GM12878 (cell line): ENCODE data around the gene CUL4A. TPM values are rescaled to one million over a fixed set of nuclear protein-coding genes. Genes with fewer than 3 reads are reported as not detected.

ENCODE experiments used
- ATAC-seq: fragments of 200-7000 bp; cut with Tn5 transposase; 3 replicates; pipeline ENCODE4 v1.9.1; 2020; ENCODE audit warnings: mild to moderate bottlenecking, moderate library complexity
- BruUV-seq: library from RNA; stranded (reverse); fragments of 400-500 nt; replicated peaks from 2 replicates; lab custom pipeline; 2021; lab: Mats Ljungman, UMichigan
- CTCF ChIA-PET: fragments of 300-600 bp; sonication (Branson Sonifier 250); formaldehyde crosslinking; extraction: SDS; loops from one replicate; lab custom pipeline; 2021; ENCODE audit warnings: inconsistent platforms; lab: Yijun Ruan, JAX
- POLR2A ChIA-PET: fragments of 350-600 bp; formaldehyde crosslinking; extraction: SDS; loops from one replicate; lab custom pipeline; 2021; ENCODE audit warnings: inconsistent platforms; lab: Charles Lee
- RAD21 ChIA-PET: fragments of 300-600 bp; sonication (Branson Sonifier 250); formaldehyde crosslinking; loops from one replicate; lab custom pipeline; 2023; ENCODE audit warnings: antibody characterized with exemption; ENCODE audit not compliant: unreplicated experiment; lab: Charles Lee
- SMC1A ChIA-PET: fragments of 300-600 bp; sonication (Branson Sonifier 250); formaldehyde crosslinking; loops from one replicate; lab custom pipeline; 2023; ENCODE audit not compliant: unreplicated experiment, uncharacterized antibody; lab: Charles Lee
- DNase-seq: peaks from one replicate; pipeline ENCODE4 v3.0.0-alpha.2; 2011; ENCODE audit warnings: low read depth, low spot score
- FAIRE-seq: peaks from 3 replicates; lab custom pipeline; 2011; peaks lifted over from hg19 to GRCh38; lab: Jason Lieb, UNC
- H2AFZ ChIP-seq: 2 replicates; pipeline ENCODE4 v1.6.0; 2011; ENCODE audit warnings: low read depth, low read length, control low read depth; ENCODE audit not compliant: control insufficient read depth
- H3K27ac ChIP-seq: 2 replicates; pipeline ENCODE4 v1.5.1; 2011; ENCODE audit warnings: control low read depth; ENCODE audit not compliant: control insufficient read depth, insufficient read depth
- H3K27me3 ChIP-seq, 2 experiments: replicated peaks in 1 of 2; 2 replicates each; pipeline versions ENCODE4 v1.6.0 to v1.6.1; 2011; ENCODE audit warnings: low read length in 1 of 2; ENCODE audit not compliant: control insufficient read depth in 2 of 2, insufficient read depth in 2 of 2
- H3K36me3 ChIP-seq, 2 experiments: 2 replicates each; pipeline ENCODE4 v1.5.1; 2011; ENCODE audit warnings: low read length in 1 of 2; ENCODE audit not compliant: control insufficient read depth in 2 of 2, insufficient read depth in 2 of 2
- H3K4me1 ChIP-seq: 2 replicates; pipeline ENCODE4 v1.6.1; 2011; ENCODE audit warnings: mild to moderate bottlenecking, low read length, moderate library complexity, mixed read lengths; ENCODE audit not compliant: control insufficient read depth, insufficient read depth
- H3K4me2 ChIP-seq: 2 replicates; pipeline ENCODE4 v1.6.0; 2011; ENCODE audit warnings: control low read depth; ENCODE audit not compliant: control insufficient read depth, insufficient read depth
- H3K4me3 ChIP-seq: fragments of 200-600 bp; sonication (generic); 2 replicates; pipeline ENCODE4 v1.5.1; 2016
- H3K79me2 ChIP-seq: 2 replicates; pipeline ENCODE4 v1.6.0; 2011; ENCODE audit warnings: low read length; ENCODE audit not compliant: control insufficient read depth, insufficient read depth
- H3K9ac ChIP-seq: 2 replicates; pipeline ENCODE4 v1.8.0; 2011; ENCODE audit warnings: low read length, control low read depth, mixed read lengths; ENCODE audit not compliant: control insufficient read depth, insufficient read depth
- H3K9me3 ChIP-seq: replicated peaks from 3 replicates; pipeline ENCODE4 v1.5.1; 2011; ENCODE audit warnings: mild to moderate bottlenecking, low read length; ENCODE audit not compliant: control insufficient read depth, insufficient read depth
- H4K20me1 ChIP-seq: 2 replicates; pipeline ENCODE4 v1.6.0; 2011; ENCODE audit not compliant: control insufficient read depth, insufficient read depth
- ATF7 ChIP-seq: fragments of 450-650 bp; IDR thresholded peaks from 2 replicates; pipeline ENCODE4 v1.6.1; 2016; ENCODE audit warnings: low read depth, mild to moderate bottlenecking
- CHD4 ChIP-seq: fragments of 200-600 bp; sonication (generic); IDR thresholded peaks from 2 replicates; pipeline ENCODE4 v1.6.1; 2016; ENCODE audit warnings: mild to moderate bottlenecking
- CREM ChIP-seq: IDR thresholded peaks from 2 replicates; pipeline ENCODE4 v1.6.1; 2014; ENCODE audit warnings: antibody characterized with exemption, low read depth
- DPF2 ChIP-seq: fragments of 450-650 bp; IDR thresholded peaks from 2 replicates; pipeline ENCODE4 v1.6.1; 2017; ENCODE audit warnings: mild to moderate bottlenecking
- IKZF1 ChIP-seq: fragments of 450-650 bp; conservative IDR thresholded peaks from 2 replicates; pipeline ENCODE4 v1.6.1; 2017; ENCODE audit warnings: antibody characterized with exemption, mild to moderate bottlenecking
- KDM1A ChIP-seq: fragments of 200-600 bp; sonication (generic); IDR thresholded peaks from 2 replicates; pipeline ENCODE4 v1.6.1; 2016; ENCODE audit warnings: borderline replicate concordance
- LARP7 ChIP-seq: fragments of 450-650 bp; IDR thresholded peaks from 2 replicates; pipeline ENCODE4 v1.6.1; 2017; ENCODE audit warnings: mild to moderate bottlenecking
- MYC ChIP-seq: IDR thresholded peaks from 2 replicates; pipeline ENCODE4 v1.6.1; 2011; ENCODE audit warnings: mild to moderate bottlenecking, low read length, moderate library complexity, inconsistent platforms; ENCODE audit not compliant: insufficient read depth, insufficient replicate concordance, insufficient read length, severe bottlenecking
- NFIC ChIP-seq: IDR thresholded peaks from 2 replicates; pipeline ENCODE4 v1.6.1; 2012; ENCODE audit warnings: low read depth, mild to moderate bottlenecking, inconsistent platforms, low read length, moderate library complexity
- NFXL1 ChIP-seq: fragments of 450-650 bp; IDR thresholded peaks from 2 replicates; pipeline ENCODE4 v1.6.1; 2017; ENCODE audit warnings: antibody characterized with exemption, mild to moderate bottlenecking, borderline replicate concordance
- PAX8 ChIP-seq: fragments of 450-650 bp; IDR thresholded peaks from 2 replicates; pipeline ENCODE4 v1.6.1; 2017; ENCODE audit warnings: mild to moderate bottlenecking, moderate library complexity
- SMC3 ChIP-seq: IDR thresholded peaks from 2 replicates; pipeline ENCODE4 v1.6.1; 2011; ENCODE audit warnings: low read length, improper control_type of control experiment, borderline replicate concordance
- SP1 ChIP-seq: IDR thresholded peaks from one replicate; pipeline ENCODE4 v1.6.1; 2011; ENCODE audit warnings: low read depth, low read length
- STAT1 ChIP-seq: fragments of 450-650 bp; conservative IDR thresholded peaks from 2 replicates; pipeline ENCODE4 v1.6.1; 2014; ENCODE audit warnings: antibody characterized with exemption, mild to moderate bottlenecking
- ZBED1 ChIP-seq: IDR thresholded peaks from 2 replicates; pipeline ENCODE4 v1.6.1; 2016; ENCODE audit warnings: borderline replicate concordance
- WGBS: methylation state at CpG from one replicate; pipeline ENCODE4 v1.1.6; 2016; ENCODE audit warnings: low lambda C conversion rate; ENCODE audit not compliant: insufficient replicate concordance, insufficient coverage; ENCODE audit errors: missing lambda C conversion rate; 5-methylcytosine and 5-hydroxymethylcytosine counted together
- in situ Hi-C: fragments of 300-500 bp; cut with MboI; formaldehyde crosslinking; loops from 9 replicates; pipeline ENCODE4 v1.14.3; 2018; ENCODE audit warnings: mixed read lengths
- intact Hi-C: fragments of 100-400 bp; cut with micrococcal nuclease; formaldehyde crosslinking; loops from one replicate; pipeline ENCODE4 v1.14.2; 2022; ENCODE audit not compliant: unreplicated experiment
- polyA plus RNA-seq, 11 experiments: library from polyadenylated mRNA; depleted of rRNA in 4 of 11; unstranded in 6 of 11; stranded (reverse) in 5 of 11; fragments of >200 nt; fragmentation: Nextera tagmentation in 4 of 11; fragmentation: Illumina TruSeq in 1 of 11; extraction: Ambion mirVana in 4 of 11; extraction: Trizol in 1 of 11; gene quantifications; 1 replicate in 1 of 11; 2 replicates in 10 of 11; pipeline versions ENCODE4 v1.2.1 to v1.2.3, GENCODE V29; 2011 to 2016; ENCODE audit warnings: inconsistent platforms in 2 of 11, missing spikeins in 2 of 11, low read depth in 1 of 11
- total RNA-seq, 4 experiments: library from RNA; depleted of rRNA in 3 of 4; stranded (reverse); fragments of >200 nt in 3 of 4; fragmentation: Illumina TruSeq in 1 of 4; extraction: Trizol in 1 of 4; gene quantifications; 2 replicates each; pipeline versions ENCODE4 v1.2.1 to v1.2.3, GENCODE V29; 2013 to 2021
- TF ChIP-seq, protein P1 (sequence below): IDR thresholded peaks from 2 replicates; pipeline ENCODE4 v1.6.1; 2011; ENCODE audit warnings: borderline replicate concordance, low read depth, mild to moderate bottlenecking, moderate library complexity, mixed read lengths, low read length; ENCODE audit not compliant: insufficient read depth; ENCODE audit errors: extremely low read length
- TF ChIP-seq, protein P2 (sequence below): fragments of 450-650 bp; IDR thresholded peaks from 2 replicates; pipeline ENCODE4 v1.6.1; 2016; ENCODE audit warnings: mild to moderate bottlenecking
- TF ChIP-seq, protein P3 (sequence below): IDR thresholded peaks from 2 replicates; pipeline ENCODE4 v1.6.1; 2011; ENCODE audit warnings: low read depth, low read length, improper control_type of control experiment, borderline replicate concordance
- TF ChIP-seq, protein P4 (sequence below): fragments of 450-650 bp; IDR thresholded peaks from 2 replicates; pipeline ENCODE4 v1.6.1; 2014; ENCODE audit warnings: mild to moderate bottlenecking
- TF ChIP-seq, protein P5 (sequence below): fragments of 450-650 bp; IDR thresholded peaks from 2 replicates; pipeline ENCODE4 v1.6.1; 2017; ENCODE audit warnings: low read depth, mild to moderate bottlenecking, moderate library complexity

CUL4A gene
- total and polyA plus RNA-seq, 10 of the 15 experiments (the other 5 are each of a cell fraction or from before 2014, with no cell fraction given), result 19.7 to 74.3 (median 55.6) TPM

DNA sequence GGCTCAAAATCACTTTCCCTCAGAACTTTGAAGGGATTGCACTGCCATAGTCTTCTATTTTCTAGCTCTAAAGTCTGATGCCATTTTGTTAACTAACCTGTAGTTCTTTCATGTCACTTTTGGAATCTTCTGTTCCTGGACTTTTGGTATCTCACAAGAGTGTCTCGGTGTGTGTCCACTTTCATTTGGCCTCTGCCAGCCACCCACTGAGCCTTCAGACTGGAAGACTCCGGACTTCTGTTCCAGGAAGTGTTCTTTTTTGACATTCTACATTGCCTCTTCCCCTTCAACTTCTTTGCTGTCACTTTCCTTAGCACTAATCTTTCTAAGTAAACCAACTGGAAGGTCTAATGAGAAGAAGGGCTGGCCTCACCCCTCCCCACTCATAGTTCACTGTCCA lies 62.6 kb downstream of the CUL4A start:
- Histone ChIP-seq H3K4me2 (no peak overlapping the region), H3K9ac (no peak overlapping the region), H3K27me3 (no peaks in the 10 kb centered on the region), H3K27ac (no peak overlapping the region), H2AFZ (no peak overlapping the region), H3K4me3 (no peak overlapping the region), H4K20me1 (no peaks in the 10 kb centered on the region), H3K36me3 (no peaks in the 10 kb centered on the region), H3K4me1 (no peaks in the 10 kb centered on the region), H3K79me2 (no peaks in the 10 kb centered on the region), H3K9me3 (no peaks in the 10 kb centered on the region)
- WGBS, result 92% methylated on average over 2 of the region's 2 CpGs
- RAD21 ChIA-PET, result no interaction called here
- in situ Hi-C loops (no loop called here), intact Hi-C loops (no loop called here)
- POLR2A ChIA-PET, result interaction anchor here (0.6 kb wide), 1 partner anchor 123 kb away, joined by 6 read pairs; no protein-coding TSS in a partner anchor
- no peak for FAIRE-seq
- SMC1A ChIA-PET, result interaction anchor here (0.7 kb wide), 1 partner anchor 27 kb away, joined by 3 read pairs; no protein-coding TSS in a partner anchor
- ATAC-seq, result no peak
- BruUV-seq, result no TSS peak
- CTCF ChIA-PET, result interaction anchor here (1.3 to 1.6 kb wide), 2 partner anchors 9 to 329 kb away, joined by 3 read pairs; no protein-coding TSS in a partner anchor
- TF ChIP-seq, protein P1, sequence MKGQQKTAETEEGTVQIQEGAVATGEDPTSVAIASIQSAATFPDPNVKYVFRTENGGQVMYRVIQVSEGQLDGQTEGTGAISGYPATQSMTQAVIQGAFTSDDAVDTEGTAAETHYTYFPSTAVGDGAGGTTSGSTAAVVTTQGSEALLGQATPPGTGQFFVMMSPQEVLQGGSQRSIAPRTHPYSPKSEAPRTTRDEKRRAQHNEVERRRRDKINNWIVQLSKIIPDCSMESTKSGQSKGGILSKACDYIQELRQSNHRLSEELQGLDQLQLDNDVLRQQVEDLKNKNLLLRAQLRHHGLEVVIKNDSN, result no peak
- TF ChIP-seq LARP7 (no peak), KDM1A (no peak), NFXL1 (no peak), SP1 (no peak), SMC3 (no peak), CHD4 (no peak), MYC (no peak), ZBED1 (no peak), ATF7 (no peak), NFIC (no peak), CREM (no peak), IKZF1 (no peak), STAT1 (no peak), PAX8 (no peak), DPF2 (no peak)
- TF ChIP-seq, protein P2, sequence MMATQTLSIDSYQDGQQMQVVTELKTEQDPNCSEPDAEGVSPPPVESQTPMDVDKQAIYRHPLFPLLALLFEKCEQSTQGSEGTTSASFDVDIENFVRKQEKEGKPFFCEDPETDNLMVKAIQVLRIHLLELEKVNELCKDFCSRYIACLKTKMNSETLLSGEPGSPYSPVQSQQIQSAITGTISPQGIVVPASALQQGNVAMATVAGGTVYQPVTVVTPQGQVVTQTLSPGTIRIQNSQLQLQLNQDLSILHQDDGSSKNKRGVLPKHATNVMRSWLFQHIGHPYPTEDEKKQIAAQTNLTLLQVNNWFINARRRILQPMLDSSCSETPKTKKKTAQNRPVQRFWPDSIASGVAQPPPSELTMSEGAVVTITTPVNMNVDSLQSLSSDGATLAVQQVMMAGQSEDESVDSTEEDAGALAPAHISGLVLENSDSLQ, result no peak
- TF ChIP-seq, protein P3, sequence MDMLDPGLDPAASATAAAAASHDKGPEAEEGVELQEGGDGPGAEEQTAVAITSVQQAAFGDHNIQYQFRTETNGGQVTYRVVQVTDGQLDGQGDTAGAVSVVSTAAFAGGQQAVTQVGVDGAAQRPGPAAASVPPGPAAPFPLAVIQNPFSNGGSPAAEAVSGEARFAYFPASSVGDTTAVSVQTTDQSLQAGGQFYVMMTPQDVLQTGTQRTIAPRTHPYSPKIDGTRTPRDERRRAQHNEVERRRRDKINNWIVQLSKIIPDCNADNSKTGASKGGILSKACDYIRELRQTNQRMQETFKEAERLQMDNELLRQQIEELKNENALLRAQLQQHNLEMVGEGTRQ, result no peak
- TF ChIP-seq, protein P4, sequence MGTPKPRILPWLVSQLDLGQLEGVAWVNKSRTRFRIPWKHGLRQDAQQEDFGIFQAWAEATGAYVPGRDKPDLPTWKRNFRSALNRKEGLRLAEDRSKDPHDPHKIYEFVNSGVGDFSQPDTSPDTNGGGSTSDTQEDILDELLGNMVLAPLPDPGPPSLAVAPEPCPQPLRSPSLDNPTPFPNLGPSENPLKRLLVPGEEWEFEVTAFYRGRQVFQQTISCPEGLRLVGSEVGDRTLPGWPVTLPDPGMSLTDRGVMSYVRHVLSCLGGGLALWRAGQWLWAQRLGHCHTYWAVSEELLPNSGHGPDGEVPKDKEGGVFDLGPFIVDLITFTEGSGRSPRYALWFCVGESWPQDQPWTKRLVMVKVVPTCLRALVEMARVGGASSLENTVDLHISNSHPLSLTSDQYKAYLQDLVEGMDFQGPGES, result no peak
- TF ChIP-seq, protein P5, sequence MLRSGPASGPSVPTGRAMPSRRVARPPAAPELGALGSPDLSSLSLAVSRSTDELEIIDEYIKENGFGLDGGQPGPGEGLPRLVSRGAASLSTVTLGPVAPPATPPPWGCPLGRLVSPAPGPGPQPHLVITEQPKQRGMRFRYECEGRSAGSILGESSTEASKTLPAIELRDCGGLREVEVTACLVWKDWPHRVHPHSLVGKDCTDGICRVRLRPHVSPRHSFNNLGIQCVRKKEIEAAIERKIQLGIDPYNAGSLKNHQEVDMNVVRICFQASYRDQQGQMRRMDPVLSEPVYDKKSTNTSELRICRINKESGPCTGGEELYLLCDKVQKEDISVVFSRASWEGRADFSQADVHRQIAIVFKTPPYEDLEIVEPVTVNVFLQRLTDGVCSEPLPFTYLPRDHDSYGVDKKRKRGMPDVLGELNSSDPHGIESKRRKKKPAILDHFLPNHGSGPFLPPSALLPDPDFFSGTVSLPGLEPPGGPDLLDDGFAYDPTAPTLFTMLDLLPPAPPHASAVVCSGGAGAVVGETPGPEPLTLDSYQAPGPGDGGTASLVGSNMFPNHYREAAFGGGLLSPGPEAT, result no peak
- DNase-seq, result no peak
